ENCODE data around the gene SLC25A53. TPM values are rescaled to one million over a fixed set of nuclear protein-coding genes. Genes with fewer than 3 reads are reported as not detected.
A peak's percentile ranks its signal among the peaks of the same experiment; 100 is the strongest.

Gene SLC25A53
- 1 to 10 TPM; 3.0 to 5.7 (median 4.0) TPM for total RNA-seq
- 1 to 10 TPM; 3.7 to 5.8 TPM for polyA plus RNA-seq

- ATAC-seq: peak; percentile 95 to 98 (median 97)
- FAIRE-seq: peak; percentile 51
- H3K4me1 ChIP-seq: no peaks in the 10 kb centered on the region
- peak within 1 kb of the TSS; percentile 16 to 52 (median 34) for H3K4me3 ChIP-seq
- 0 to 31% methylated on average over 44 of the region's 44 CpGs for WGBS, 2 donors
- no peaks in the 10 kb centered on the region for H3K9me3 ChIP-seq
- intact Hi-C loops (cut with DNase I): no loop called here
- H3K36me3 ChIP-seq: no peaks in the 10 kb centered on the region
- peak; percentile 66 to 76 (median 72) for DNase-seq
- TF ChIP-seq, protein P1, sequence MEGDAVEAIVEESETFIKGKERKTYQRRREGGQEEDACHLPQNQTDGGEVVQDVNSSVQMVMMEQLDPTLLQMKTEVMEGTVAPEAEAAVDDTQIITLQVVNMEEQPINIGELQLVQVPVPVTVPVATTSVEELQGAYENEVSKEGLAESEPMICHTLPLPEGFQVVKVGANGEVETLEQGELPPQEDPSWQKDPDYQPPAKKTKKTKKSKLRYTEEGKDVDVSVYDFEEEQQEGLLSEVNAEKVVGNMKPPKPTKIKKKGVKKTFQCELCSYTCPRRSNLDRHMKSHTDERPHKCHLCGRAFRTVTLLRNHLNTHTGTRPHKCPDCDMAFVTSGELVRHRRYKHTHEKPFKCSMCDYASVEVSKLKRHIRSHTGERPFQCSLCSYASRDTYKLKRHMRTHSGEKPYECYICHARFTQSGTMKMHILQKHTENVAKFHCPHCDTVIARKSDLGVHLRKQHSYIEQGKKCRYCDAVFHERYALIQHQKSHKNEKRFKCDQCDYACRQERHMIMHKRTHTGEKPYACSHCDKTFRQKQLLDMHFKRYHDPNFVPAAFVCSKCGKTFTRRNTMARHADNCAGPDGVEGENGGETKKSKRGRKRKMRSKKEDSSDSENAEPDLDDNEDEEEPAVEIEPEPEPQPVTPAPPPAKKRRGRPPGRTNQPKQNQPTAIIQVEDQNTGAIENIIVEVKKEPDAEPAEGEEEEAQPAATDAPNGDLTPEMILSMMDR (IDR thresholded peaks at IDR 0.05): no peak
- no peaks in the 10 kb centered on the region for H3K27me3 ChIP-seq
- peak within 1 kb of the TSS; percentile 65 to 89 (median 82) for H3K27ac ChIP-seq
Measured at GRCh38 chrX:104156630-104157529, at the start of gene SLC25A53. Gene SLC25A53, minus strand, starts transcription at chrX:104157009. Its CDS starts 51,752 bp downstream, at chrX:104105257.

GRCh38 chrX:104205548-104205947, 48.7 kb upstream of the SLC25A53 start:
- Histone ChIP-seq H3K27me3 (no peaks in the 10 kb centered on the region), H3K4me1 (no peaks in the 10 kb centered on the region), H3K9me3 (no peaks in the 10 kb centered on the region), H3K4me3 (no peak overlapping the region), H3K27ac (no peak overlapping the region), H3K36me3 (no peaks in the 10 kb centered on the region)
- DNase-seq (no peak), FAIRE-seq (no peak), ATAC-seq (no peak)
- WGBS, 2 donors: 76 to 92% methylated on average over 5 of the region's 5 CpGs
- intact Hi-C loops (cut with DNase I): no loop called here
- TF ChIP-seq, protein P1 (IDR thresholded peaks at IDR 0.05): no peak

DNA sequence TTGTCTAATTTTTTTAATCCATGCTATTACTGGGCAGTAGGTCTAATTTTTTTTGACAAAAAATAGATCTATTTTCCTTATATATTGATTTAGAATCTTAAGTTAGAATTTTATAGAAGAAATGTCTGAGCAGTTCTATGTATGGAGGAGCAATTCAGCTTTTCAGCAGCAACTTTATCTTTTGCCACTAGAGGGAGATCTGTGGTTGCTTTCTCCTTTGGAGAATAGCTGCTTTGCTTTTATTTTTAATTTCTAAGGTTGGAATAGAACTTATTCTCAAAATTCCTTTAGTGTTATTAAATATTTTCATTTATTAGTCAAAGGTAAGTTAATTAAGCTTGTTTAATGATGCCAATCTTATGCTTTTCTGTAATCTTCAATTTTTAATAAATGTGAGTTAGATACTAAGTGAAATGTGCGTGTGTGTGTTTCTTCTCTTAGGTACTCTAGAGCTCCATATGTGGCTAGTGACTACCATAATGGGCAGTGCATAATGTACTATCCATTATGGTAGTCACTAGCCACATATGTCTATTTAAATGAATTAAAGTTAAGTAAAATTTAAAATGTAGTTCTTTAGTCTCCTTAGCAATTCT, 38.8 kb upstream of the SLC25A53 start:
- H3K4me1 ChIP-seq: no peaks in the 10 kb centered on the region
- ATAC-seq (peak in 3 of 4 donors; percentile 59 to 72 (median 72)), DNase-seq (peak in 1 of 6 donors; percentile 15), FAIRE-seq (peak; percentile 97)
- intact Hi-C loops (cut with DNase I): no loop called here
- H3K27me3 ChIP-seq: no peaks in the 10 kb centered on the region
- TF ChIP-seq, protein P1 (IDR thresholded peaks at IDR 0.05): peak; percentile 38 to 80 (median 72)
- 88 to 96% methylated on average over 1 of the region's 1 CpG for WGBS, 2 donors
- no peaks in the 10 kb centered on the region for H3K36me3 ChIP-seq
- H3K27ac ChIP-seq: no peak overlapping the region
- H3K9me3 ChIP-seq: no peaks in the 10 kb centered on the region
- no peak overlapping the region for H3K4me3 ChIP-seq

- Histone ChIP-seq H3K36me3 (no peaks in the 10 kb centered on the region), H3K4me1 (no peaks in the 10 kb centered on the region), H3K9me3 (no peaks in the 10 kb centered on the region), H3K27ac (no peak overlapping the region), H3K4me3 (no peak overlapping the region), H3K27me3 (no peaks in the 10 kb centered on the region)
- WGBS, 2 donors: 36 to 37% methylated on average over 1 of the region's 1 CpG
- no peak for ATAC-seq
- intact Hi-C loops (cut with DNase I): no loop called here
- no peak for DNase-seq
- peak; percentile 81 for FAIRE-seq
- TF ChIP-seq, protein P1 (IDR thresholded peaks at IDR 0.05): no peak
Measured at GRCh38 chrX:104195013-104195412, 38.2 kb upstream of the SLC25A53 start.

Measured in pancreas (tissue), 10 donors.